ENCODE measurements around the gene KDM1B. TPM values are rescaled to one million over a fixed set of nuclear protein-coding genes. Genes with fewer than 3 reads are reported as not detected.

The KDM1B gene
- total and polyA plus RNA-seq, 9 donors = 4.7 to 21.7 (median 13.7) TPM

DNA sequence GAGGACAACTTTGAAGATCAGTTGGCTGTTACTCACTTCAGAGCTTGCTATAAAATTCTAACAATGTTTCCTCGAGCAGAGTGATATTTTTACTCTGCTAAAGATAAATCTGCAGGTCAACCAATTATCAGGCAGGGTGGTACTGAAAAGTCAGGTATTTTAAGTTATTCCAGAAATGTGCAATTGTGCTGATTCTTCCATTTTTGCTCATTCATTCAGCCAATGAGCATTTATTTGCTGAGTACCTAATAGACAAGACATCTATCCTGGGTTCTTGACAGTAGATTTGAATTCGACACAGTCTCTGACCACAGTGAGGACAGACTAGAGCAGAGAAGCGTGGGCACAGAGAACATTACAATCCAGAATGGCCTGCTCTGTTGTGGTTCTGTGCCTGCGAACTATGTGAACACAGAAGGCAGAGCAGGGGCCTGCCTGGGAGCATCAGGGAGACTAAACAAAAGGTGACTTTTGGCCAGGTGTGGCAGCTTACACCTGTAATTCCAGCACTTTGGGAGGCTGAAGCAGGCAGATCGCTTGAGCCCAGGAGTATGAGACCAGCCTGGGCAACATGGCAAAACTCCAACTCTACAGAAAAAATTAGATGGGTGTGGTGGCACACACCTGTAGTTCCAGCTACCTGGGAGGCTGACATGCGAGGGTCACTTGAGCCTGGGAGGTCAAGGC, 15.1 kb upstream of the KDM1B start:
- 89 to 91% (median 90%) methylated on average over 6 of the region's 6 CpGs for WGBS, 3 donors
- no peak overlapping the region for H3K27ac ChIP-seq
- intact Hi-C loops (cut with DNase I) = no loop called here
- no peaks in the 10 kb centered on the region for H3K4me1 ChIP-seq (ENCODE audit: insufficient read depth)
- H3K36me3 ChIP-seq = no peaks in the 10 kb centered on the region
- no peaks in the 10 kb centered on the region for H3K9me3 ChIP-seq
- no peak overlapping the region for H3K4me3 ChIP-seq
- no peak for DNase-seq
- TF ChIP-seq POLR2A (IDR thresholded peaks at IDR 0.05) = no peak
- TF ChIP-seq EP300 (IDR thresholded peaks at IDR 0.05) = no peak
- TF ChIP-seq, protein P1, sequence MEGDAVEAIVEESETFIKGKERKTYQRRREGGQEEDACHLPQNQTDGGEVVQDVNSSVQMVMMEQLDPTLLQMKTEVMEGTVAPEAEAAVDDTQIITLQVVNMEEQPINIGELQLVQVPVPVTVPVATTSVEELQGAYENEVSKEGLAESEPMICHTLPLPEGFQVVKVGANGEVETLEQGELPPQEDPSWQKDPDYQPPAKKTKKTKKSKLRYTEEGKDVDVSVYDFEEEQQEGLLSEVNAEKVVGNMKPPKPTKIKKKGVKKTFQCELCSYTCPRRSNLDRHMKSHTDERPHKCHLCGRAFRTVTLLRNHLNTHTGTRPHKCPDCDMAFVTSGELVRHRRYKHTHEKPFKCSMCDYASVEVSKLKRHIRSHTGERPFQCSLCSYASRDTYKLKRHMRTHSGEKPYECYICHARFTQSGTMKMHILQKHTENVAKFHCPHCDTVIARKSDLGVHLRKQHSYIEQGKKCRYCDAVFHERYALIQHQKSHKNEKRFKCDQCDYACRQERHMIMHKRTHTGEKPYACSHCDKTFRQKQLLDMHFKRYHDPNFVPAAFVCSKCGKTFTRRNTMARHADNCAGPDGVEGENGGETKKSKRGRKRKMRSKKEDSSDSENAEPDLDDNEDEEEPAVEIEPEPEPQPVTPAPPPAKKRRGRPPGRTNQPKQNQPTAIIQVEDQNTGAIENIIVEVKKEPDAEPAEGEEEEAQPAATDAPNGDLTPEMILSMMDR (IDR thresholded peaks at IDR 0.05) = no peak
- H3K27me3 ChIP-seq = no peaks in the 10 kb centered on the region

DNA sequence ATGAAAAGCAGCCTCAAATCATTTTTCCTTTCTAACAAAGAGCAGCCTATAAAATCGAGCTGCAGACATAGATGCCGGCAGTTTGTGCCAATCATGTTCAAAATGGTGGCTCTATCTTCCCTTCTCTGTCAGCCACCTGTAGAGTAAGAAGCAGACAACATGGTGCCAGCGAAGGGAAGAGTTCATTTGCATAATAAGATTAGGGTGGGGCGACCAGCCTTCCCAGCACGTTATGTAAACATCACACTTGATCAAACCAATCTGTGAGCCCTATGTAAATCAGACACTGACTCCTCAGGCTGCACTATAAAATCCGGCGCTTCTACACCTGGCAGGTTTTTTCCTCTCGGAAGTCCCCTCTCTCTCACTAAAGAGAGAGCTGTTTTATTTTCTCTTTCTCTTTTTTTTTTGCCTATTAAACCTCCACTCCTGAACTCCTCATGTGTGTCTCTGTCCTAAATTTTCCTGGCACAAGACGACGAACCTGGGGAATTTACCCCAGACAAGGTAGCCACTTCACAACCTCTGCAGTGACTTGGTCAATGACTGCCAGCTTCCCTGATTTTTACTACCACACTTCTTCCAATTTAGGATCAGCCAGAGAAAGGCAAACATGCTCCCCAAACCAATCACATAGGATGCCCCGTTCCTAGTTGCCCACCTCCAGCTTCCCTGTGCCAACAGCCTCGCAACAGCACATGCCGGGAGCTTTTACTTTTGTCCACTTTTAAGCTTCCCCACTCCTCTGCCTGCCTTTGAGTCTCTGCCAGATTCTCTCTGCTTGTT, 13.2 kb upstream of the KDM1B start:
- no peak for DNase-seq
- intact Hi-C loops (cut with DNase I) = no loop called here
- H3K9me3 ChIP-seq = no peaks in the 10 kb centered on the region
- H3K4me1 ChIP-seq (ENCODE audit: insufficient read depth) = no peaks in the 10 kb centered on the region
- 82 to 92% (median 85%) methylated on average over 13 of the region's 13 CpGs for WGBS, 3 donors
- H3K36me3 ChIP-seq = no peaks in the 10 kb centered on the region
- no peak overlapping the region for H3K27ac ChIP-seq
- no peaks in the 10 kb centered on the region for H3K27me3 ChIP-seq
- no peak overlapping the region for H3K4me3 ChIP-seq
- TF ChIP-seq POLR2A (IDR thresholded peaks at IDR 0.05) = no peak
- no peak for TF ChIP-seq EP300 (IDR thresholded peaks at IDR 0.05)
- TF ChIP-seq, protein P1 (IDR thresholded peaks at IDR 0.05) = no peak

DNA sequence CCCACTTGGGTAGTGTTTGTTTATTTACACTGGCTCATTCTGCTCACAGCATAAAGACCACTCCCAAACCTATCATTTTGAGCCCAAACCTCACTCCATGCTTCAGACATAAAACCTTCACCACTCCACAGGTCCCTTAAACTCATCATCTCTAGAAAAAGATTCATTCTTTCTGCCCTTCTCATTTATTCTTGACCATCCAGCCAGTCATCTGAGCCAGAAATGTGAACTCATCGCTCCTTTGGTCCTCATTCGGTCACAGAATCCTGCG, 12.7 kb upstream of the KDM1B start:
- Histone ChIP-seq H3K4me3 (no peak overlapping the region), H3K9me3 (no peaks in the 10 kb centered on the region), H3K27me3 (no peaks in the 10 kb centered on the region), H3K27ac (no peak overlapping the region), H3K36me3 (no peaks in the 10 kb centered on the region), H3K4me1 (ENCODE audit: insufficient read depth) (no peaks in the 10 kb centered on the region)
- intact Hi-C loops (cut with DNase I) = no loop called here
- DNase-seq = no peak
- 93 to 98% (median 95%) methylated on average over 3 of the region's 3 CpGs for WGBS, 3 donors
- TF ChIP-seq, protein P1 (IDR thresholded peaks at IDR 0.05) = no peak
- TF ChIP-seq EP300 (IDR thresholded peaks at IDR 0.05) = no peak
- TF ChIP-seq POLR2A (IDR thresholded peaks at IDR 0.05) = no peak

DNA sequence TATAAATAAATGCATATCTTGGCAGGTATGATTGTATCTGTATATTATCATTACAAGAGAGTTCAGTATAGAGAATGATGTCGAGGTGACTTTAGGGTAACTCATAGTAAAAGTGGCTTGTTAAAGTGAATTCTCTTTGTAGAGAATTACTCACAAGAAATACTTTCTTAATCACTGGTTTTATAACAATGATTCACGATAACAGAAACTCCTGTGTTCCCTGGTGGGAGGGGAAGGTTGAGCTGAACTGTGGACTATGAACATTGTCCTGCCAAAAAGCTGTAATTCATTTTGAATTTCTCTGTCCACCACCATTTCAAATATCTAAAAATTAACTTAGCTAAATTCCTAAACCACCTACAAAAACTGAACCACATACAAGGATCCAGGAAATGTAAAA, 8.1 kb upstream of the KDM1B start:
- no peak overlapping the region for H3K27ac ChIP-seq
- DNase-seq = no peak
- WGBS, 3 donors = 55 to 76% (median 66%) methylated on average over 2 of the region's 2 CpGs

More for the DNA sequence above, 8.1 kb upstream of the KDM1B start:
- no peaks in the 10 kb centered on the region for H3K27me3 ChIP-seq
- no peaks in the 10 kb centered on the region for H3K9me3 ChIP-seq
- no peaks in the 10 kb centered on the region for H3K4me1 ChIP-seq (ENCODE audit: insufficient read depth)
- H3K4me3 ChIP-seq = no peak overlapping the region
- TF ChIP-seq, protein P1 (IDR thresholded peaks at IDR 0.05) = no peak
- TF ChIP-seq POLR2A (IDR thresholded peaks at IDR 0.05) (no peak), EP300 (IDR thresholded peaks at IDR 0.05) (no peak)
- intact Hi-C loops (cut with DNase I) = no loop called here
- H3K36me3 ChIP-seq = no peaks in the 10 kb centered on the region

Data from ovary (tissue), 9 donors.